ENCODE results near the gene INTS1.

The INTS1 gene

DNA sequence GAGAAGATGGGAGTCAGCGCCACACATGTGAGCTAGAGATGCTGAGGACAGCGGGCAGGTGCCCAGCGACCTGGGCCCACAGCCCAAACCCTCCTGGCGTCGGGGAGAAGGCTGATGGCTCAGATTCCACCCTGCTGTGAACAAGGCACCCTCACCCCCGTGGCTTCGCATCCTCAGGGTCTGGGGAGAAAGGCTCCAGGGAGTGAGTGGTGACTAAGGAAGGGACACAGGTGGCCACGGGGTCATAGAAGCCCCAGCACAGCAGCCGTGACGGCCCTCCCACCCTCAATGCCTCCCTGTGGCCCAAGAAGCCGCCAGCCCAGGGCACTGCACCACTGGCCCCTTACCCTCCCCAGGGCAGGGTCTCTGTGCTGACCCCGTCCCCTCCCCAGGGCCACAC lies 19.6 kb downstream of the INTS1 start:
- DNase-seq = no peak

DNA sequence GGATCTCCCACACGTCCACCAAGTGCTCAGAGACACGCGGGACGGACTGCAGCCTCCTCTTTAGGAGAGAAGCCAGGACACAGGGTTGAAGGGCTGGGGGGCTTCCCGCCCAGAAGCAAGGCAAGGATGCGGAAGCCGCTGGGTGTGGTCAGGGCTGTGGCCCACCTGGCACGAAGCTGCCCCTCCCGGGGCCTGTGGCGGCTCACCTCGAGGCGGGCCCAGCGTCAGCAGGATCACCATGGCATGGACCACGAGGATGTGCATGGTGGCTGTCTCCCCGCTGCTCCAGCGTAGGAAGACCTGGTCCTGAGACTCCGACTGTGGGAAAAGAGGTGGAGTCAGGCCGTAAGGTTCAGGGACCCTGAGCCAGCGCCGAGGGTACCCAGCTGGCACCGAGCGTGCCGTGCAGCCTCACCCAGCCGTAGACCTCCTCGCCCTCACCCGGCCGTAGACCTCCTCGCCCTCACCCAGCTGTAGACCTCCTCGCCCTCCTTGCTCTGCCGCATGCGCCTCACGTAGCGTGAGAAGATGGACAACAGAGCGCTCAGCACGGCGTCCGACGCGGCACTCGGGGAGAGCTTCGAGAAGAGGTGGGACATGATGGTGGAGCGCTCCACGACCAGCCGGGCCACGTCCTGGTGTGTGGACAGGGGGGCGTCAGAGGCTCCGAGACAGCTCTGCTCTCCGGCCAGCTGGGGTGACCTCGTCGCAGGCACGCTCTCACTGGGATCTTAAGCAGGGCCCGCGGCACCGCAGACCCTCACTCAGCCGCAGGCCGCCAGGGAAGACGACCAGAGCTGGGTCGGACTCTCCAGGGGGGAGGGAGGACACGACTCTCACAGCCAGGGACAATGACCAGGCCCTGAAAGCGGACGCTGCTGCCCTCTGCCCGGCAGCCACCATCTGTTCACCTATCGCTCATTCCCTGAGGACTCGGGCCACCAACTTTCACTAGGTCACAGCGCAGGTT lies 20.4 kb downstream of the INTS1 start:
- no peak for DNase-seq

DNA sequence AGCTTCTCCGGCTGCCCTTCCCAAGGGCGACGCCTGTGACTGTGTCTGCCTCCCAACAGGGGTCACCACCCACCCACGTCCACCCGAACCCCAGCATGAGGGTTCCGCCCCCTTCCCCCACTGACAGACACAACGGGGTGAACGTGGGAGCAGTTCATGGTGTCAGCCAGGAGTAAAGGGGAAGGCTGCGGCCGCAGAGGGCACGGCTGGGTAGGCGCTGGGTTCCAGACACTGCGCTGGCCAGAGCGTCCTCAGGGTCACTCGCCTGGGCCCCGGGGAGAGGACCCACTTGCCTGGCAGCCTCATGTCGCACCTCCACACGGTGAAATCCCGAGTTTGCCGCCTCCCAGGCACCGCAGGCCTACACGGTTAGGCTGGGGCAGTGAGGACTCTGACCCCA lies 21.1 kb downstream of the INTS1 start:
- no peak for DNase-seq

DNA sequence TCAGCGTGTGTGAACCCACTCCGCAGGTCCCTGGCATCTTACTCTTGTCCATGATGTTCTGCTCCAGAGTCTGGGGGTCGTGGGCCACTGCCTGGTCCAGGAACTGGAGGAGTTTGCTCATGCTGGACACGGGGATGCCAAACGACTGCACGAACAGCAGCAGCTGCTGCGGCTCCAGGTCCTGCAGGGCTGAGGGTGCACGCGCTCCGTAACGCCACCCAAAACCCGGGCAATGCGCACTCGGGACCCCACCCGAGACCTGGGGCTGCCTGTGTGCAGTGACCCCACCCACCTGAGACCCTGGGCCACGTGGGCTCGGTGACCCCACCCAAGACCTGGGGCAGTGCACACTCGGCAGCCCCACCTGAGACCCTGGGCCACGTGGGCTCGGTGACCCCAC lies 22.9 kb downstream of the INTS1 start:
- no peak for DNase-seq

DNA sequence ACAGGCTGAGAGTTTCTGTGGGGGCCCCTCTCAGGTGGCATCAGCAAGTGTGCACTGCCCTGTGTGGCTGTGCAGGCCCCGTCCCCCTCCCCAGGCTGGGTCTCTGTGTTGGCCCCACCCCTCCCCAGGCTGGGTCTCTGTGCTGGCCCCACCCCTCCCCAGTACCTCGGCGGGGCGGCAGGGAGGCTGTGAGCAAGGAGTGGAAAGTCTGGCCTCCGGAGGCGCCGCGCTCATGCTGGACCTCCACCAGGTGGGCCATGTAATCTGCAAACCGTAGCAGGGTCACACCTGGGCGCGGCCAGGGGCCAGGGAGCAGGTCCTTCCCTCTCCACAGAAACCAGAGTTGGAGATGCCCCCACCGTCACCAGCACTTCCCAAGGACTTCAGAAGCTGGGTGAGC lies 23.5 kb downstream of the INTS1 start:
- DNase-seq = no peak

DNA sequence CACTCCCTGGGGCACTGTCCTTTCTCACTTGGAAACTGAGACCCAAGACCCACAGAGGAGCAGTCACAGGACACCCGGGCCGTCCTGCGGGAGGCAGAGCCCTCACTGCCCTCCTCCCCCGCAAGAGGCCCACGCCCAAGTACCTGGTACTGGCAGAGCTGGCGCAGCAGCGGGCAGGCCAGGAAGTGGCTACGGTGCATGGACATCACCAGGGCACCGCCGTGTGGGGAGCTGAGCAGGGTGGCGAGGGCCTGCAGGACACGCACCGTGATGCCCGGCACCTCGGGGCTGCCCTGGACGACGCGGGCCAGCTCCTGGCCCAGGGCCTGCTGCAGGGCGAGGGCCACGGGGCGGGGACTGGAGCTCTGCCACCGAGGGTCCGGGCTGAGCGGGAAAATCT lies 24.9 kb downstream of the INTS1 start:
- DNase-seq = no peak

DNA sequence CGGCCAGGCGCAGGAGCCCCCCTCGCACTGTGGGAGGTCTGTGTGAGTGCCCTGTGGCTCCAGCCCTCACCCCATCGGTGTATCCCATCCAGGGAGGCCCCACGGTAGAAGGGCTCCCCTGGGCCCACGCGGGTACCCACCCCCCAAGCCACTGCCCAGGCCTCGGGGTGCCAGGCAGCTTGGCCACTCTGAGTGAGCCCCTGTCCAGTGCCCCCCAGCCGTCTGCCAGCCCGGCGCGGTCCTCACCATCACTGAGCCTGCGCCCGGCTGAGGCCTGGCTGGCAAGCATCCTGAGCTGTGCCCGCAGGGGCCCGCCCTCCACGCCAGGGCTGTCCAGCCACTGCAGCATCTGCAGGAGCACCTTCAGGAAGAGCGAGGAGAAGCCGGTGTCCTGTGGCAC lies 25.7 kb downstream of the INTS1 start:
- no peak for DNase-seq

DNA sequence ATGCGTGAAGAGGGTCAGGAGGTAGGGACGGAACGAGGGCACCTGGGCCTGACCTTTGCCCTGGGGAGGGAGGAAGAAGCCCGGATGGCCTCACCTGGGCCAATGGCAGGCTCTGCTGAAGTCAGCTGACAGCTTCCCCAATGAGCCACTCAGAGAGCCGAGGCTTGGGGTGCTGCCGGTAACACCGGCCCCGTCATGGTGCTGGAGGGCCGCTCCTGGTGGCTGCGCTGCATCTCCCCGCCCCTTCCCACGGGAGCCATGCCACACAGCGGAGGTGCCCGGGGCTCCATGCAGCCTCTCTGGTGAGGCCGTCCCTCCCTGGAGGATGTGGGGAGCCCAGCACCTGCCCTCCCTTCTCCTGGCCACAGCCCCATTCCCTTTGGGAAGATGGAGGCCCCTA lies 27.3 kb downstream of the INTS1 start:
- DNase-seq = no peak

DNA sequence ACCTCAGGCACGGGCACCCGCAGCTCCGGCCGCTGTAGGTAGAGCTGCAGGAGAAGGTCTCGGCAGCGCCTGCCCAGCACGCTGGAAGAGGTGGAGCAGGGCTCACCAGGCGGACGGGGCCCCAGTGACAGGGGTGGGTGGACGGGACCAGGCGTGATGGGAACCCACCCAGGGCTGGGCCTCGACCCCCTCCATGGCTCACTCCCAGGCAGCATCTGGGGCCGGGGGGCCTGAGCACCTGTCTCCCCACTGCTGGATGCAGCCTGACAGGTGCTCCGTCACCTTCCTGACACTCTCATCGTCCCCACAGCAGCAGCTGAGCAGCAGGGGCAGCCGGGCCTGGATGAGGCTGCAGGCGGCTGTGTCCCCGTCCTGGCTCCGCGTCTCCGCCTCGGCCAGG lies 28.2 kb downstream of the INTS1 start:
- no peak for DNase-seq

DNA sequence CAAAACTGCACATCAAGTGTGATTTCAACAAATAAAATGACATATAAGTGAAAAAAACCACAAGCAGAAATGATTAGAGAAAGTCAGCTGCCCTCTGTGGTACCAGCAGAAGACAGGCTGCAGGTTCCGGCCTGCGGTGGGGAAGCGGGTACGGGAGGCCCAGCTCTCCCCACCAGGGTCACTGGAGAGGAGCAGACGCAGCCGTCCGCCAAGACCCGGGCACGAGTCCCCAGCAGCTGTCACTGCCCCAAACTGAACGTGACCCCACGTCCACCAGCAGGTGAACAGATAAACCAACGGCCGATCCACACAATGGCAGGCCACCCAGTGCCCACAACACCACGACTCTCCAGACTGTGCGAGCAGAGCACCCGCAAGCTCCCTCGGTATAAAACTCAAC lies 28.8 kb downstream of the INTS1 start:
- DNase-seq = no peak

DNA sequence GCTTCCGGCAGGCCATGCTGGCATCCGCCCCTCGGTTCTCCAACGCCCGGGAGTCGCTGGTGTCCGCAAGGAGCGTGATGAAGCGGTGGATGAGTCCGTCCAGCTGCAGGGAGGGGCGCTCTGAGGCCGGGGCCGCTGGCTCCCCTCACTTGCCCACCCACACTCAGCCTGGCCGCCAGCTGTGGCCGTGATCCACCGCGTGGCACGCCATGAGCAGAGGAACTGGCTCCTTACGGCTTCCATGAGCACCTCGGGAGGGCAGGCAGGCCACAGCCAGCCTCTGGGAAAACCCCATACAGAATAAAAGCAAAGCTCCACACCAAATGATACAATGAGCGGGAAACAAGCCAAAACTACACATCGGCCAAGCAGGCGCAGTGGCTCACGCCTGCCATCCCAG lies 29.5 kb downstream of the INTS1 start:
- DNase-seq = no peak

DNA sequence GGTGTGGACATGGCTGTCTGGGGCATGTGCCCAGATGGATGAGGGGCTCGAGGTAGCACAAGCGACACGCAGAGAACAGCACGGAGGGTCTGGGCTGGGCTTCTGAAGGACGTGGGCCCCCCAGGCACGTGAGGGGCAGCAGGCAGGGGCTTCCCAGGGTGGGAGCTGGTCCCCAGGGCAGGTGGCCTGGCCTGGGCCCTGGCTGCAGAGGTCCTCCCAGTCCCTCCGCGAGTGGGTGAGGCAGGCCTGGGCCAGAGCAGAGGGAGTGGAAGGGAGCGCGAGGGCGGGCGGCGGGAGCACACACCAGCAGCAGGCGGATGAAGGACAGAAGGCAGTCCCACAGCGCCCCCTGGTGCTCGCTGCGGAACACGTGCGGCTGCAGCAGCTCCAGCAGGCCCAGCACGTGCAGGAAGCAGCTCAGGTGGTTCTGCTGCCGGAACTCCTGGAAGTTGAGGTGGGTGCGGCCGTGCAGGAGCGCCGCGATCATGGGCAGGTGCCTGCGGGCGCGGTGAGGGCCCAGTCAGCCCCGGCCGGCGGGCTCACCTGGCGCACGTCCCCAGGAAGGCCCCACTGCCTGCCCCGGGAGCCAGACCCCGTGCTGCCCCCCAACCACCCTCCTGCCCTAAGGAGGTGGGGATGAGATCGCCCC lies 30.2 kb downstream of the INTS1 start:
- peak; percentile 75 for DNase-seq

DNA sequence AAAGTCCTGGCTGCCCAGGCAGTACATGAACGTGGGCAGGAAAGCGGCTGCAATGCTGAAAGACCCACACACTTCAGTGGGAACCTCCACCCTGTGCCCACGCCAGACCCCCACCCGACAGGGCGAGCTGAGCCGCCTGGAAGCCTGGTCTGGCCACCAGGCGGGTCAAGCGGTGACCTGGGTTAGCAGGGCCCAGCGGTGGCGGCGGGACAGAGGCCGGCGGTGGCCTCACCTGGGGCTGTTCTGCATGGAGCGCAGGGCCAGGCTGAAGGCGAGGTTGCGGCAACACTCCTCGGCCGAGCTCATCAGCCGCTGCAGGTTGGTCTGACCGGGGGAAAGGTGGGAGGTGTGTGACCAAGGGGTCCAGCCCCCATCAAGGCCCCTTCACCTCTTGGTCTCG lies 33.3 kb downstream of the INTS1 start:
- DNase-seq = no peak

DNA sequence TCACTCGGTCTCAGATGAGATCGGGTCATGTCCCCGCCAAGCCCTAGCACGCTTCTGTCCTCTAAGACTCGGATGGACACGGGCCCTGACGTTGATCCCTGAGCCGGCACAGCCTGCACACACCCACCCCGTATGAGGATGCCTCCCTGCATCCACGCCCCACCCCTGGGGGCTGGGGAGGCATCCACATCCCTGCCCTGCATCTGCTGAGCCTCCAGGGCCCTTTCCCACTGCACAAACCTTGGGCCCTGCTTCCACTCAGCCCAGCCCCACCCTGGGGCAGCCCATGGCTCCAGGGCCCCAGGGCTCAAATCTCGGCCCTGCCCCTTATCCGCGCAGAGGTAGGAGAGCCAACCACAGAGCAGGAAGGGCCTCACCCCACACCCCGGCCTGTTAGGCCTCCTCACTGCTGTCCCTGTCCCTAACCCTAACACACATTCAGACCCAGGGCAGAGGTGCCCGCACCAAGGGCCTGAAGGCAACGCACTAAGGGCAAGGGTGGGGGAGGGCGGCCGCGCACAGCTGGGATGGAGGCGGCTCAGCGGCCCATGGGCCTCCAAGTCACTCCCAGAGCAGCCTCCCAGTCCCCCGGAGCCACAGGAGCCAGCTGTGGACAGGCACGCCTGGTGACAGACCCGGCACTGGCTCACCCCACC lies 35.4 kb downstream of the INTS1 start:
- no peak for DNase-seq

DNA sequence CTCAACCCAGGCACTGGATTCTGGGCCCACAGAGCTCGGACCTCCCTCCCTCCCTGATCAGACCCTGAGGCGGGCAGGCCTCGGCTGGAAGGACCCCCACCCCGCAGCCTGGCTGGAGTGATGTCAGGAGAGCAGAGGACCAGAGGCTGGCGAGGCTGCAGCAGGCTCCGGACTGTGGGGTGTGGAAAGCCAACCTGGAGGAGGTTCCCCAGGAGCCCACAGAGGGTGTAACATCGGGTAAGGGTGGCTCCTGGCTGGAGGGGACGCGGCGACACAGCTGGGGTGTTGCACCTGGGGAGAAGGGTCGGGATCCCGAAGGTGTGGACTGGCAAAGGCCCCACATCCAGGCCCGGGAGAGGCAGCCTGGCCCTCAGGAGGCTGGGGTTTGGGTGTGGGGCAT lies 36.0 kb downstream of the INTS1 start:
- DNase-seq = no peak

DNA sequence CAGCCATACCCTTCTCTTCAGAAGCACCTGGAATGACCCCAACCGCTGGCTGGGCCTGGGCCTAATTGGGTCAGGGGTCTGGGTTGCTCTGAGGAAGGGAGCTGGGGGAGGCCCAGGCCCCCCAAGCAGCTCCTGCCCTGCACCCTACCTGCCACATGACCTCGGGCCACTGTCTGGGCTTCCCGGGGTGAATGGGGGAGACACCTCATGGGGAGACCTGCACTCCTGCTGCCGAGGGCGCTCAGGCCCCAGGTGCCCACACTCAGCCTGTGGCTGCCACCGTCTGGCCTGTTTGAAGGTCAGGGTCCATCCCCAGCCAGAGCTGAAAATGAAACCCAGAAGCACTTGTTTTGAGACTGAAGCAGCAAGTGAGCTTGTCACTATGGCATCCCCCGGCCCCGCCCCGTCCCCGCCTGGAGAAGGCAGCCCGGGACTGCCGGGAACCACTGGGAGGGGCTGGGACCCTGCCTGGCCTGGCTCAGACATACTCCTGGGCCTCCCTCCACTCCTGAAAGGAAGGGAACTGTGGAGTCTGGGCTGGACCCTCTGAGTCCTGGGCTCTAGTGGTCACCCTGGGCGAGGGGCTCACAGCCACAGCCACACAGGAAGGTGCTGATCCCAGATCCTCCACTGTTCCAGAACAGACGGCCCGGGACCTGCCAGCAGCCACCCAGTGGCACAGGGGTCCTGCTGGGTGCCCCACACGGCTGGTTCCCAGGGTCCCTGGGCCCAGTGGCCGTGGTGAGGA lies 37.5 kb downstream of the INTS1 start:
- no peak for DNase-seq

DNA sequence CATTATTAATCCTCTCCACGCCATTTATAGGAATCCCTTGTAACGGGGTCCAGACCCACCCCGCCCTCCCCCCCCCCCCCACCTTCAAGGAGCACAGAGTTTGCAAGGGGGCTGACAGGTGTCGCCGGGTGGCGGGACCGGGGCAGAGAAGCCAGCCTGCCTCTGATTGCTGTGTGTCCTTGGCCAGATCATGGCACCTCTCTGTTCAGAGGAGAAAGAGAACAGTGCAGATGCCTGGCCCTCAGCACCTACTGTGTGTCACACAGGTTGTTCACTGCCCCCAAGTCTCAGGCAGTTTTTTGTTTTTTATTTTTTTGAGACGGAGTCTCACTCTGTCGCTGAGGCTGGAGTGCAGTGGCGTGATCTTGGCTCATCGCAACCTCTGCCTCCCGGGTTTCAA lies 39.5 kb downstream of the INTS1 start:
- DNase-seq = no peak

DNA sequence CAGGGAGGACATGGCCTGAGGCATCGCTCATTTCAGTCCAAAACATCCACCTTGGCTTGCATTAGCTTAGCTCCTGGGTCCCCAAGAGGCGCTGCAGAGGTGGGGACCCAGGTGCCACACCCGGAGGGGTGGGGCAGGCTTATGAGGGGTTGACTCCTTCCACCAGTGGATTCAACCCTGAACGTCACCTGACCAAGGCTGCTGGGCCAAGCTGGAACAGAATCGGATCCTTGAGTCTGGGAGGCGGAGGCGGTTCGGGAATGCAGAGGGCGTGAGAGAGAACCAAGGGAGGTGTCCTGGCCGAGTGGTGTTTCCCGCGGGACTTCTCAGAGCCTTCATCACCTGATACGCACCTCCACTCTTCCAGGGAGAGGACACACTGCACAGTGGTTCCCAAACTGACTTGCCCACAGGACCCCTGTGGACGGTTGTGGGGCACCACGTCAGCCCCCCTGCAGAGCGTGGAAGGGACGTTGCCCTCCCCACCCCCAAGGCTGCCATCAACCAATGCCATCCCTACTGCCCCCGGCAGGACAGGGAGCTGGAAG lies 40.4 kb downstream of the INTS1 start:
- no peak for DNase-seq

DNA sequence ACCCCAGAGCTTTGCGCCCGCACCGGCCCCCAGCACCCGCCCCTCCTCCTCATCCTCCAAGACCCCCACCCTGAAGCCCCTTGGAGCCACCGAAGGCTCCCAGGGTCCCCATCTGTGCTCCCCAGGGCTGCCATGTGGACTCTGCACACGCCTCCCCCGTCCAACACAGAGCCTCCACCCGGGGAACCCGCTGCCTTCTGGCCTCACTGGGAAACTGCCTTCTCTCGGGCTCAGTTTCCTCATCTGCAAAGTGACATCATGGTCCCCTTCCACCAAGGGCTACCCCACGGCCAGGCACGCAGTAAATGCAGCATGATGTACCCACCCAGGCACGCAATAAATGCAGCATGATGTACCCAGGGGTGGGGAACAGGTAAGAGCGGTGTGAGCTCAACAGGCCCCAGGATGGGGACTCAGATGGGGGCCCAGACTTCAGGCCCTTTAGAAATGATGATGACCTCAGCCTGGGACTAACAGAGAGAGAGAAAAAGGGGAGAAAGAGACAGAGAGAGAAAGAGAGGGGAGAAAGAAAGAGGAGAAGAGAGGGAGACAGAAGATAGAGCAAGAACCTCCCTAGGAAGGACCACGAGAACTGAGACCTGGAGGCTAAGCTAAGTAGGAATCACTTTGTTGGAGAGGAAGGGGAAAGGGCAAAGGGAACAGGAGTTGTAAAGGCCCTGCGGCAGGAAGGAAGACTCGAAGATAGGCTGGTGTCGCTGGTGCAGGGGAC lies 42.4 kb downstream of the INTS1 start:
- DNase-seq = no peak

DNA sequence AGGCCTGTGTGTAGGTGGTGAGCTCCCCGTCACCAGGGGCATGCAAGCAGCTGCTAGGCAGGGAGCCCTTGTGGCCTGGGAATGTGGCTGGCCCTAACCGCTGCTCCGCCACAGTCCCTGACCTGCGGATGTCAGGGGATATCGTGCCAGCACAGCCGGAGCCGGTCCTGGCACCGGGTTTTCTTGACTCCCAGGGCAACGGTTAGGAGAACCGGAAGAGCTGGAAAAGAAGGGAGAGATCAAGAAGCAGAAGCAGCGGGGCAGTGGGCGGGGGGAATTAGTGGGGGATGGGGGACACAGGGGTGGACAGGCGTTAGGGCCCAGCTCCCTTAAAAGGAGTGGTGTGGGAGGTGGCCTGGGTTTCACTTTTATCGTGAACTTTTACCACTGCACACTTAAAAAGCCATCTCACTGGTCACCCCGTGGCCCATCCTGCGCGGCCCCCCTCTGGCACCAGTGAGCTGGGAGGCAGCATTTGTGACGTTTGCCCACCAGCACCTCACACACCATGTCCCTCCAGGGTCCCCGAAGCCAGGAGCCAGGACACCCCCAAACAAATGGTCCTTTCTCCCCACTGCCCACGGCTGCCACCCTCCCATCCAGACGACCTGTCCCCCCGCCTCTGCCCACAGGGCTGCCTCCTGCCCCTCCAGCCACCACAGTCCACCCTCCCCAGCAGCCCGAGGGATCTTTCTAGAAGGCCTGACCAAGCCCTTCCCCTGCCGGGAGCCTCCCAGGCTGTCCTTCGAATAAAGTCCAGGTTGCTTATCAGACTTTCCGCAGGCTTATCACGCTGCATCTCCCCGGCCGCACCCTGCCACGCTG lies 43.2 kb downstream of the INTS1 start:
- no peak for DNase-seq
